Activated CD4-positive, alpha-beta memory T cell treated with anti-CD3 and anti-CD28 coated beads, Interleukin-2, amount 10 ng/mL, durations not matched to agents 7 days and 5 days (primary cell): ENCODE results near the gene PAX6. TPM values are rescaled to one million over a fixed set of nuclear protein-coding genes. Genes with fewer than 3 reads are reported as not detected.

Experiments
- CTCF ChIA-PET: fragments of 350-600 bp; sonication (Branson Sonifier 250); formaldehyde crosslinking; loops from one replicate; lab custom pipeline; 2021; ENCODE audit warnings: antibody characterized with exemption, inconsistent platforms; lab: Charles Lee
- POLR2A ChIA-PET: fragments of 350-600 bp; sonication (Branson Sonifier 250); formaldehyde crosslinking; loops from one replicate; lab custom pipeline; 2021; ENCODE audit warnings: antibody characterized with exemption; lab: Charles Lee
- DNase-seq: peaks from one replicate; pipeline ENCODE4 v3.0.0-alpha.2; 2020
- H3K27ac Mint-ChIP-seq: one replicate; pipeline ENCODE4 v1.8.0; 2021; ENCODE audit warnings: mild to moderate bottlenecking, mixed read lengths
- H3K27me3 Mint-ChIP-seq: one replicate; pipeline ENCODE4 v1.8.0; 2021; ENCODE audit warnings: mixed read lengths
- H3K36me3 Mint-ChIP-seq: one replicate; pipeline ENCODE4 v1.8.0; 2021; ENCODE audit warnings: low read depth, mixed read lengths
- H3K4me1 Mint-ChIP-seq: one replicate; pipeline ENCODE4 v1.8.0; 2021; ENCODE audit warnings: mixed read lengths
- H3K4me3 Mint-ChIP-seq: one replicate; pipeline ENCODE4 v1.8.0; 2021; ENCODE audit warnings: mild to moderate bottlenecking, mixed read lengths
- H3K9me3 Mint-ChIP-seq: one replicate; pipeline ENCODE4 v1.8.0; 2021; ENCODE audit warnings: mixed read lengths
- total RNA-seq, 2 experiments: library from RNA; stranded (reverse); gene quantifications; one replicate each; pipeline ENCODE4 v1.2.3, GENCODE V29; 2021

Gene PAX6
- total RNA-seq, 2 experiments from 2014 or later: not detected

- Mint-ChIP-seq H3K27me3 (peaks cover 55% of the 10 kb centered on the region), H3K4me1 (peaks cover 18% of the 10 kb centered on the region), H3K36me3 (peaks cover 12% of the 10 kb centered on the region), H3K9me3 (peaks cover 6% of the 10 kb centered on the region), H3K4me3 (no peak overlapping the region), H3K27ac (no peak overlapping the region)
- POLR2A ChIA-PET: no interaction called here
- CTCF ChIA-PET: no interaction called here
- DNase-seq: no peak
These were observed 15.2 kb downstream of the PAX6 start for GRCh38 chr11:31795706-31796498.

DNA sequence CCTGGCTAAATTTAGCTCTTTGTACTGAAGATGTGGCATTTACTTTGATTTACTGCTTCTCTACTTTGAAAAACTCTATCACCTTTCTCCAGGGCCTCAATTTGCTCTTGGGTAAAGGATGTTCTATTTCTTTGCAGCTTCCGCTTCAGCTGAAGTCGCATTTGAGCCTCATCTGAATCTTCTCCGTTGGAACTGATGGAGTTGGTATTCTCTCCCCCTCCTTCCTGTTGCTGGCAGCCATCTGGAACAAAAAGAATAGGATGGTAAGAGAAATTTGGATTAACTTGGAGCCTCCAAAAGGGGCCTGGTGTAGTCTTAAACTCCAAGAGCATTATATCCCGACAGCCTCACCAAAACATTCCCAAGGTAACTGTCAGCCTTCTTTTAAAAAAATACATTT lies 16.6 kb downstream of the PAX6 start:
- Mint-ChIP-seq H3K4me1 (peaks cover 9% of the 10 kb centered on the region), H3K27me3 (peaks cover 43% of the 10 kb centered on the region), H3K27ac (no peak overlapping the region), H3K4me3 (no peak overlapping the region), H3K36me3 (peaks cover 4% of the 10 kb centered on the region), H3K9me3 (no peaks in the 10 kb centered on the region)
- ChIA-PET POLR2A (no interaction called here), CTCF (no interaction called here)
- no peak for DNase-seq

GRCh38 chr11:31793264-31793663 lies 17.9 kb downstream of the PAX6 start:
- Mint-ChIP-seq H3K9me3 (no peaks in the 10 kb centered on the region), H3K36me3 (peaks cover 4% of the 10 kb centered on the region), H3K27me3 (peaks cover 33% of the 10 kb centered on the region), H3K4me1 (peaks cover 6% of the 10 kb centered on the region), H3K27ac (no peak overlapping the region), H3K4me3 (no peak overlapping the region)
- no peak for DNase-seq
- ChIA-PET CTCF (no interaction called here), POLR2A (no interaction called here)

GRCh38 chr11:31792456-31792855 lies 18.7 kb downstream of the PAX6 start:
- peaks cover 4% of the 10 kb centered on the region for H3K36me3 Mint-ChIP-seq
- no peak overlapping the region for H3K27ac Mint-ChIP-seq
- no peaks in the 10 kb centered on the region for H3K9me3 Mint-ChIP-seq
- peaks cover 28% of the 10 kb centered on the region for H3K27me3 Mint-ChIP-seq
- H3K4me3 Mint-ChIP-seq: no peak overlapping the region
- ChIA-PET POLR2A (no interaction called here), CTCF (no interaction called here)
- no peak for DNase-seq
- H3K4me1 Mint-ChIP-seq: peaks cover 2% of the 10 kb centered on the region

- DNase-seq: no peak
- no peaks in the 10 kb centered on the region for H3K4me1 Mint-ChIP-seq
- H3K36me3 Mint-ChIP-seq: peaks cover 4% of the 10 kb centered on the region
- ChIA-PET CTCF (no interaction called here), POLR2A (no interaction called here)
- H3K27ac Mint-ChIP-seq: no peak overlapping the region
- H3K4me3 Mint-ChIP-seq: no peak overlapping the region
- H3K9me3 Mint-ChIP-seq: no peaks in the 10 kb centered on the region
- peaks cover 26% of the 10 kb centered on the region for H3K27me3 Mint-ChIP-seq
These were observed 19.1 kb downstream of the PAX6 start for GRCh38 chr11:31792036-31792435.

GRCh38 chr11:31790649-31791048 lies 20.5 kb downstream of the PAX6 start:
- Mint-ChIP-seq H3K4me1 (no peaks in the 10 kb centered on the region), H3K27ac (no peak overlapping the region), H3K27me3 (peaks cover 13% of the 10 kb centered on the region), H3K9me3 (no peaks in the 10 kb centered on the region), H3K4me3 (no peak overlapping the region), H3K36me3 (no peaks in the 10 kb centered on the region)
- ChIA-PET CTCF (no interaction called here), POLR2A (no interaction called here)
- DNase-seq: no peak

DNA sequence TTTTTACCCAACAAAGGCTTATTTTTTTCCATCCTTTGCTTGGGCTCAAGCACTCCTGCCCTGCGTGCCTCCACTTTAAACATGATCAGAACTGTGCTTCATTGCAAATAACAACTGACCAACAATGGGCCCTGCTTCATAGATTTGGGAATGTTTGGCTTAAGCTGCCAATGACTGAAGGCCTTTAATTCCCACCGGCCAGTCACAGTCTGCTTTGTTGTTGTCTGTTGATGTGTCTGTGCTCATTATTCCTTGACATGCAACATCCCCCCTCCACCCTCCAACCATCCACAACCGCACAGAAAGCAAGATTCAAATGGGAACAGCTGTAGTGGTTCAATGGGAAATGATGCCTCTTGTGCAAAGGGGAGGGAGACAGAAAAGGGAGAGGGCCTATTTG lies 23.0 kb downstream of the PAX6 start:
- ChIA-PET POLR2A (no interaction called here), CTCF (no interaction called here)
- Mint-ChIP-seq H3K9me3 (no peaks in the 10 kb centered on the region), H3K4me1 (no peaks in the 10 kb centered on the region), H3K4me3 (no peak overlapping the region), H3K27me3 (peaks cover 3% of the 10 kb centered on the region), H3K36me3 (no peaks in the 10 kb centered on the region), H3K27ac (no peak overlapping the region)
- DNase-seq: no peak

GRCh38 chr11:31786996-31787685 lies 24.0 kb downstream of the PAX6 start:
- Mint-ChIP-seq H3K36me3 (no peaks in the 10 kb centered on the region), H3K27me3 (no peaks in the 10 kb centered on the region), H3K9me3 (no peaks in the 10 kb centered on the region), H3K27ac (no peak overlapping the region), H3K4me1 (no peaks in the 10 kb centered on the region), H3K4me3 (no peak overlapping the region)
- no peak for DNase-seq
- ChIA-PET POLR2A (no interaction called here), CTCF (no interaction called here)

GRCh38 chr11:31784611-31785010 lies 26.5 kb downstream of the PAX6 start:
- Mint-ChIP-seq H3K27me3 (no peaks in the 10 kb centered on the region), H3K4me3 (no peak overlapping the region)

GRCh38 chr11:31783252-31783651 lies 27.9 kb downstream of the PAX6 start:
- no peak overlapping the region for H3K27ac Mint-ChIP-seq
- no peaks in the 10 kb centered on the region for H3K27me3 Mint-ChIP-seq
- H3K4me3 Mint-ChIP-seq: no peak overlapping the region
- H3K4me1 Mint-ChIP-seq: no peaks in the 10 kb centered on the region
- CTCF ChIA-PET: no interaction called here
- DNase-seq: no peak
- no peaks in the 10 kb centered on the region for H3K9me3 Mint-ChIP-seq
- POLR2A ChIA-PET: no interaction called here
- no peaks in the 10 kb centered on the region for H3K36me3 Mint-ChIP-seq

More at GRCh38 chr11:31784611-31785010, 26.5 kb downstream of the PAX6 start:
- no peak for DNase-seq
- ChIA-PET CTCF (no interaction called here), POLR2A (no interaction called here)
- Mint-ChIP-seq H3K27ac (no peak overlapping the region), H3K9me3 (no peaks in the 10 kb centered on the region), H3K4me1 (no peaks in the 10 kb centered on the region), H3K36me3 (no peaks in the 10 kb centered on the region)

DNA sequence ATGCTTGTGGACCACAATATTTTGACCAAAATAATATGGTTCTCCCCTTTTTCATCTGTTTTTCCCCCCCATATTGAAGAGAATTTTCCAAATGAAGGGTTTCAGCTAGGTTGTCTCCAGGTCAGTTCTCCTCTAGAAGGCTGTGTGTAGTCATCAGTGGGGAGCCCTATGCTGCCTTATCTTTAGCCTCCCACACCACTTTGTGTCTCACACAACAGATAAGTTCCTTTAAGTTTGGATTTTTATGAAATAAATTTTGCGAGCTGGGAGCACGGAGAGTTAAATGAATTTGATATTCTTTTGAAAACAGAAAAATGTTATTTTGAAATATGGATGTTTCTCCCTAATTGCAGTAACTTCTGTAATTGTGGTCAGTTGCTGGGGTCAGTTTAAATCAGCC lies 28.9 kb downstream of the PAX6 start:
- POLR2A ChIA-PET: no interaction called here
- Mint-ChIP-seq H3K27me3 (no peaks in the 10 kb centered on the region), H3K27ac (no peak overlapping the region), H3K9me3 (no peaks in the 10 kb centered on the region), H3K4me1 (no peaks in the 10 kb centered on the region), H3K36me3 (no peaks in the 10 kb centered on the region), H3K4me3 (no peak overlapping the region)
- no peak for DNase-seq
- CTCF ChIA-PET: no interaction called here

DNA sequence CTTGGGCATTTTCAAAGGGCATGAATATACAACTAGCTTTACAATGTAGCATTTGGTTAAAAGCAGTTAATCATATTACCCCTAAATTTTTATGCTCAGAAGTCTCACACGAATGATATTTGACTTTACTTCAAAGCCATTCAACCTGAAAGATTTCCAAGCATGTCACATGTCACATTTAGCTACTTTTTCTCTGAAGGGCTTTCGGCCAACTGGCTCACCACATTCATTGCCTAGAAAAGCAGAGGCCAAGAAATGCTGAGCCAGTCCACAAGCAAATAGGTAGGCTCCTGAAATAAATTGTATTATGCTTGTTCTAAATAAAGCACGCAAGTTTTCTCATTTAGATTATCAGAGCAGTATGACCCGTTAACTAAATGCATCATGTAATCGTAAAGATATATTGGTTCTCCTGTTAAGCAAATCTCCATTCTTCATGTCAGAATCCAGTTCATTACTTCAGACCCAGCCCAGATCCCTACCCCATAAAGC lies 30.6 kb downstream of the PAX6 start:
- no peak for DNase-seq
- H3K4me1 Mint-ChIP-seq: no peaks in the 10 kb centered on the region
- H3K9me3 Mint-ChIP-seq: no peaks in the 10 kb centered on the region
- H3K36me3 Mint-ChIP-seq: no peaks in the 10 kb centered on the region
- no peak overlapping the region for H3K4me3 Mint-ChIP-seq
- H3K27me3 Mint-ChIP-seq: no peaks in the 10 kb centered on the region
- ChIA-PET POLR2A (no interaction called here), CTCF (no interaction called here)
- H3K27ac Mint-ChIP-seq: no peak overlapping the region

DNA sequence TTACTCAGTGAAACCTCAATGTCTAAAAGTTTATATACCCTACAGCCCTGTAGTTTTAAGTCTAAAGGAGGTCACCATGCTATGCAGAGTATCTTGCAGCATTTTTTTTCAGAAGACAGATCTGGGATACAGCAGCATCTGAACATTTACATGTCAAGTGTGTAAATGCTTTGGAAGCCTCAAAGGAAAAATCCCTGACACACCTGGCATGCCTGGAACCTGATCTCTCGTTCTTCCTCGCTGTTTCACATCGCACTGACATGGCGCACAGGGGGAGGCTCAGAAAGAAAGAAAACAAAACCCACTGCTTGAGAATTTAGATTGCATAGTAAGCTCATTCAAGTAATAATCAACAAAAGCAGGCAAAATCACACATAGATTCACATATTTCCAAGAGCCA lies 31.0 kb downstream of the PAX6 start:
- H3K9me3 Mint-ChIP-seq: no peaks in the 10 kb centered on the region
- no peak overlapping the region for H3K27ac Mint-ChIP-seq
- H3K4me1 Mint-ChIP-seq: no peaks in the 10 kb centered on the region
- H3K36me3 Mint-ChIP-seq: no peaks in the 10 kb centered on the region
- no peaks in the 10 kb centered on the region for H3K27me3 Mint-ChIP-seq
- no peak for DNase-seq
- no peak overlapping the region for H3K4me3 Mint-ChIP-seq
- ChIA-PET POLR2A (no interaction called here), CTCF (no interaction called here)

GRCh38 chr11:31779374-31779791 lies 31.7 kb downstream of the PAX6 start:
- ChIA-PET CTCF (no interaction called here), POLR2A (no interaction called here)
- Mint-ChIP-seq H3K4me3 (no peak overlapping the region), H3K4me1 (no peaks in the 10 kb centered on the region), H3K27ac (no peak overlapping the region), H3K27me3 (no peaks in the 10 kb centered on the region), H3K9me3 (no peaks in the 10 kb centered on the region), H3K36me3 (no peaks in the 10 kb centered on the region)
- DNase-seq: no peak
